Right lobe of liver (tissue), 6 donors: Measurements from ENCODE around the gene DGKZ. TPM values are rescaled to one million over a fixed set of nuclear protein-coding genes. Genes with fewer than 3 reads are reported as not detected.

Experiments
- ATAC-seq, 4 donors: fragments of 200-7000 bp; cut with Tn5 transposase; one replicate each; pipeline ENCODE4 v1.9.1; 2020; ENCODE audit warnings: mild to moderate bottlenecking in 4 of 4, moderate library complexity in 4 of 4
- DNase-seq, 3 donors: peaks; one replicate each; pipeline ENCODE4 v3.0.0-alpha.2; 2020
- H3K27ac ChIP-seq, 3 donors: fragments of 200-600 bp; one replicate each; pipeline ENCODE4 v1.8.0; 2022
- H3K27me3 ChIP-seq, 2 donors: fragments of 200-600 bp; one replicate each; pipeline ENCODE4 v1.8.0; 2022
- H3K36me3 ChIP-seq, 4 donors: fragments of 200-600 bp; sonication (generic) in 1 of 4; one replicate each; pipeline versions ENCODE4 v1.5.1 to v1.8.0; 2017 to 2022; ENCODE audit warnings: control low read depth in 1 of 4
- H3K4me1 ChIP-seq, 4 donors: fragments of 200-600 bp; sonication (generic) in 1 of 4; one replicate each; pipeline versions ENCODE4 v1.5.1 to v1.8.0; 2017 to 2022; ENCODE audit warnings: control low read depth in 1 of 4
- H3K4me3 ChIP-seq, 3 donors: fragments of 200-600 bp; one replicate each; pipeline ENCODE4 v1.8.0; 2022
- H3K9me3 ChIP-seq, 4 donors: fragments of 200-600 bp; sonication (generic) in 1 of 4; one replicate each; pipeline versions ENCODE4 v1.5.1 to v1.8.0; 2017 to 2022; ENCODE audit warnings: control low read depth in 1 of 4
- POLR2A ChIP-seq: fragments of 450-650 bp; IDR thresholded peaks from one replicate; pipeline ENCODE4 v1.6.1; 2017; ENCODE audit warnings: antibody characterized with exemption, mild to moderate bottlenecking
- WGBS: methylation state at CpG from one replicate; pipeline ENCODE4 v1.1.6; 2018; ENCODE audit warnings: low coverage, low lambda C conversion rate; ENCODE audit not compliant: insufficient coverage; ENCODE audit errors: missing lambda C conversion rate; 5-methylcytosine and 5-hydroxymethylcytosine counted together
- intact Hi-C, 2 donors: fragments of 100-400 bp; cut with DNase I; formaldehyde crosslinking; loops; one replicate each; pipeline versions ENCODE4 v1.11.2 to v1.14.1; 2022
- total RNA-seq, 6 experiments: library from RNA; depleted of rRNA in 2 of 6; stranded (reverse); fragments of >200 nt in 2 of 6; fragmentation: NEBNext Ultra II Directional in 3 of 6; extraction: Animal tissue kit (Norgen Biotek cat#: 25700) in 3 of 6; gene quantifications; one replicate each; pipeline versions ENCODE4 v1.1.0 to v1.2.4, GENCODE V29; 2016 to 2023
- TF ChIP-seq, protein P1 (sequence below), 4 donors: fragments of 200-600 bp in 3 of 4; fragments of 450-650 bp in 1 of 4; IDR thresholded peaks; one replicate each; pipeline versions ENCODE4 v1.5.1 to v1.8.0; 2016 to 2022; ENCODE audit warnings: antibody characterized with exemption in 4 of 4, mild to moderate bottlenecking in 2 of 4
- donor health status: DM: no; HTN: yes; CAD: no.
- donor health status: DM: no; HTN: no; CAD: no.
- donor health status: DM: no; HTN: no; CAD: no.
- donor health status: DM: no; HTN: yes; CAD: no.
- donor health status: DM: no; HTN: yes; CAD: no.

DGKZ gene
- total RNA-seq, 6 experiments from 2014 or later: 10.7 to 57.9 (median 16.0) TPM

DNA sequence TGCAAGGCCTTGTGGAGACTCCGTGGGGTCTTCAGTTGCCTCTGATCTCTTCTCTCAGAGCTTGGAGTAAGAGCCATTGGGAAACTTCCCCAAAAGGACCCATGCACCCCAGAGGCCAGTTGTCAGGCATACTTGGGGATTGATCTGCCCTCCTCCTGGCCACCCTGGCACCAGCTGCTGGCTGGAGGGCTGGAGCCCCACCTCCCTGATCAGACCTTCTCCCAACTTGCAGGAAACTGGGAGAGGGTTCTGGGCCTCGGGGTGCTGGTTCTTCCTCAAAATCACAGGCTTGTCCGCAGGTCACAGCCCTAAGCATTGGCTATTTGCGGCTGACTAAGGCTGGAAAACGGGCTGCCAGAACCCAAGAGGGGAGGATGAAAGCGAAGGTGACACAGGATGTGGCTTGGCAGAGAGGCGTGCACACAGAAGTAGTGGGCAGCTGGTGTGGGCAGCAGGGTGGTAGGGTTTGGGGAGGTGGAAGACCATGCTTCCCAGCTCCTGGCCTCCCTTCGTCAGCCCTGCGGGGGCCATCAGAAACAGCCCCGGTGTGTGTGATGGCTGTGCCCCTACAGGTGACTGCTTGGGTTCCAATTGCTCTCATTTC, 1.3 kb upstream of the DGKZ start:
- no peak for TF ChIP-seq POLR2A
- TF ChIP-seq, protein P1, sequence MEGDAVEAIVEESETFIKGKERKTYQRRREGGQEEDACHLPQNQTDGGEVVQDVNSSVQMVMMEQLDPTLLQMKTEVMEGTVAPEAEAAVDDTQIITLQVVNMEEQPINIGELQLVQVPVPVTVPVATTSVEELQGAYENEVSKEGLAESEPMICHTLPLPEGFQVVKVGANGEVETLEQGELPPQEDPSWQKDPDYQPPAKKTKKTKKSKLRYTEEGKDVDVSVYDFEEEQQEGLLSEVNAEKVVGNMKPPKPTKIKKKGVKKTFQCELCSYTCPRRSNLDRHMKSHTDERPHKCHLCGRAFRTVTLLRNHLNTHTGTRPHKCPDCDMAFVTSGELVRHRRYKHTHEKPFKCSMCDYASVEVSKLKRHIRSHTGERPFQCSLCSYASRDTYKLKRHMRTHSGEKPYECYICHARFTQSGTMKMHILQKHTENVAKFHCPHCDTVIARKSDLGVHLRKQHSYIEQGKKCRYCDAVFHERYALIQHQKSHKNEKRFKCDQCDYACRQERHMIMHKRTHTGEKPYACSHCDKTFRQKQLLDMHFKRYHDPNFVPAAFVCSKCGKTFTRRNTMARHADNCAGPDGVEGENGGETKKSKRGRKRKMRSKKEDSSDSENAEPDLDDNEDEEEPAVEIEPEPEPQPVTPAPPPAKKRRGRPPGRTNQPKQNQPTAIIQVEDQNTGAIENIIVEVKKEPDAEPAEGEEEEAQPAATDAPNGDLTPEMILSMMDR (IDR thresholded peaks at IDR 0.05): no peak
- H3K36me3 ChIP-seq: no peaks in the 10 kb centered on the region
- intact Hi-C loops: no loop called here
- peaks cover 0 to 14% (median 5%) of the 10 kb centered on the region in 4 donors for H3K4me1 ChIP-seq
- WGBS: 49% methylated on average over 5 of the region's 10 CpGs
- peak overlapping the region; percentile 36 to 63 (median 49) for H3K27ac ChIP-seq
- ATAC-seq (no peak), DNase-seq (no peak)
- no peaks in the 10 kb centered on the region for H3K9me3 ChIP-seq
- no peaks in the 10 kb centered on the region for H3K27me3 ChIP-seq
- H3K4me3 ChIP-seq: peak overlapping the region; percentile 13 to 71 (median 38)

DNA sequence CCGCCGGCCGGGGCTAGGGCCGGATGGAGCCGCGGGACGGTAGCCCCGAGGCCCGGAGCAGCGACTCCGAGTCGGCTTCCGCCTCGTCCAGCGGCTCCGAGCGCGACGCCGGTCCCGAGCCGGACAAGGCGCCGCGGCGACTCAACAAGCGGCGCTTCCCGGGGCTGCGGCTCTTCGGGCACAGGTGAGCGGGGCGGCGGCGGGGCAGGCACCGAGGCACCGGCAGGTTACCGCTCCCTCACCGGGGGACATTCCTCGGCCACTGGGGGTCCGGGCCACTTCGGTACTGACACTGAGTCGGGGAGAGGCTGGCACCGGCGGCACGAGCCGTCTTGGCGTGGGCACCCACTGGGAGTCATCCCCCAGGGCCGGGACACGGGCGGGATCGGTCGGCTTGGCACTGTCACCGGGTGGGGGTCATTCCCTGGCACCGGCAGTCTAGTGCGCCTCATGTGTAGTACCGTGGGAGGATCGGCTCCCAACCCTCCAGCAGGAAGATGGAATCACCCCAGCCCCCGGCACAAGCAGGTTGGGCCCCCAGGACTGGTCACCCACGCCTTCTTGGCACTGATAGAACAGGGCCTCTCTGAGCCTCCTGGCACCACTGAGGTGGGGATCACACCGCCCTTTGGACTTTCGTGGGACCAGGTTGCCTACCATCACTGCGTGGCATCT, 511 bp downstream of the DGKZ start:
- ATAC-seq: peak in 1 of 4 donors; percentile 1
- intact Hi-C loops: no loop called here
- peak overlapping the region in 1 of 3 donors; percentile 12 for H3K27ac ChIP-seq

DNA sequence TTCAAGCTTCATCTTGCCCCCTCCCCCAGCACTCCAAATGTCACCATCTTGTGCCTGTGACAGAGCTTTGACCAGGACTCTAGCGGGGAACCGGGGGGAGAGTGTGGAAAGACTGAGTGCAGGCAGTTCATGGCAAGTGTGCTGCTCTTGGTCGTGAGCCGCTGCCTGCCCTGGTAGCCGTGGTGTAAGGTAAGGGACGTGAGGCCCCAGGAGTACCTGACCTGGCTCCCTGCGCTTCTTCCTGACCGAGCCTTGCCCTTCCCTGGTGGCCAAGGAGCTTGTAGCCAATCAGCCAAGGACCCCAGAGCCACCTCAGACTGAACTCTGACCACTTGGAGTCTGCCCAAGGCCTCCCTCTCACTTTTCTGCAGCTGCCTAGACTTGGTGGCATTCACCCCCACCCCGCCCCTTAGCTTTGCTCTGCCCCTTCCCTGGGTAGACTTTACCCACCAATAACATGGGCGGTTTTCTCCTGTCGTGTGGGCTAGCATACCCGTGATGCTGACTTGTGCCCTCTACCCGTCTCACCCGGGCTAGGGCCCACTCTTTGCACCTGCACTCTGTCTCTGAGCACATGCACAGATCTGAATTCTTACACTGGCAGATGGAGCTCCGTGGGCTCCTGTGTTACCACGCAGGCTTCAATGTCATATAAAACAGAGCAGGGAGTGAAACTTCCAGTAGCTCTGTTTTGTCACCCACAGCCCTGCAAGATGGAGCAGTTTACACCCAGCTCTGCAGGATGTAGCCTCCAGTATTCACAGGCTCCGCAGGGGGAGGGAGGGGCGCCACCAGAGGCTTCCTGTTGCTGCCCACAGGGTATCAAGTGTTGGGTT, 1.5 kb downstream of the DGKZ start:
- Histone ChIP-seq H3K9me3 (no peaks in the 10 kb centered on the region), H3K4me3 (peak overlapping the region; percentile 71 to 82 (median 75)), H3K36me3 (no peaks in the 10 kb centered on the region), H3K27ac (peak overlapping the region in 1 of 3 donors; percentile 13), H3K27me3 (no peaks in the 10 kb centered on the region), H3K4me1 (peaks cover 0 to 14% (median 5%) of the 10 kb centered on the region in 4 donors)
- no peak for ATAC-seq
- TF ChIP-seq, protein P1 (IDR thresholded peaks at IDR 0.05): no peak
- no peak for TF ChIP-seq POLR2A
- DNase-seq: no peak
- 34% methylated on average over 12 of the region's 18 CpGs for WGBS
- intact Hi-C loops: no loop called here

More for the DNA sequence above, 511 bp downstream of the DGKZ start:
- Histone ChIP-seq H3K27me3 (no peaks in the 10 kb centered on the region), H3K4me3 (peak overlapping the region; percentile 71 to 82 (median 75)), H3K36me3 (no peaks in the 10 kb centered on the region), H3K4me1 (peaks cover 0 to 14% (median 5%) of the 10 kb centered on the region in 4 donors), H3K9me3 (no peaks in the 10 kb centered on the region)
- 0% methylated on average over 14 of the region's 63 CpGs for WGBS
- DNase-seq: peak; percentile 52 to 70 (median 64)
- TF ChIP-seq, protein P1 (IDR thresholded peaks at IDR 0.05): no peak

DNA sequence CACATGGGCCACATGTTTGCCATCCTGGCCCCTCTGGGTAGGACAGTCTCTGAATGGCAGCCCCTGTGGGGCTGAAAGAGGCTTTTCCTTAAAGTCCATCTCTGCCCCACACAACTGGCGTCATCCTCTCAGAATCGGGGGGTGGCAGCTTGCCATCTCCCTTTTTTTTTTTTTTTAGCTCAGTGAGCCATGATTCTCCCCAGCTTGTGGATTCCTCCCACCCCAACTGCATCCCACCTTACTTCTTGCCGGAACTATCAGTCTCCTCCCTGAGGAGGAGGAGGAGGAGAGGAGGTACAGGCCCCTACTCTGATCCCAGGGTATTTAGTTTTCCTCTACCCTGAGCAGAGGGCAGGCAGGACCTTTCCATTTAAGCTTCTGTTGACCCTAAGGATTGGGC, 3.4 kb downstream of the DGKZ start:
- DNase-seq (no peak), ATAC-seq (no peak)
- H3K36me3 ChIP-seq: no peaks in the 10 kb centered on the region
- peaks cover 0 to 14% (median 5%) of the 10 kb centered on the region in 4 donors for H3K4me1 ChIP-seq
- H3K9me3 ChIP-seq: no peaks in the 10 kb centered on the region
- no peak overlapping the region for H3K4me3 ChIP-seq
- TF ChIP-seq, protein P1 (IDR thresholded peaks at IDR 0.05): no peak
- TF ChIP-seq POLR2A: no peak
- H3K27ac ChIP-seq: no peak overlapping the region
- 30% methylated on average over 2 of the region's 3 CpGs for WGBS
- intact Hi-C loops: no loop called here
- H3K27me3 ChIP-seq: no peaks in the 10 kb centered on the region
